Activated B cell treated with CpG ODN at 0.5 μM for 24 hours (primary cell): ENCODE results near the gene SFT2D2. TPM values are rescaled to one million over a fixed set of nuclear protein-coding genes. Genes with fewer than 3 reads are reported as not detected.
"Not testable (repeated sequence)": the region's sequence is repeated elsewhere in the genome, so short reads cannot be mapped to it uniquely, and the experiment has no call there.

Experiments used
- ATAC-seq: fragments of 200-7000 bp; cut with Tn5 transposase; one replicate; pipeline ENCODE4 v1.10.0; 2021; ENCODE audit warnings: low read depth, mild to moderate bottlenecking, moderate library complexity
- CTCF ChIA-PET: fragments of 350-600 bp; sonication (Branson Sonifier 250); formaldehyde crosslinking; loops from one replicate; lab custom pipeline; 2021; ENCODE audit warnings: antibody characterized with exemption; lab: Charles Lee
- POLR2A ChIA-PET: fragments of 350-600 bp; sonication (Branson Sonifier 250); formaldehyde crosslinking; loops from one replicate; lab custom pipeline; 2021; ENCODE audit warnings: antibody characterized with exemption; lab: Charles Lee
- DNase-seq: peaks from one replicate; pipeline ENCODE4 v3.0.0; 2022
- H3K27ac Mint-ChIP-seq: one replicate; pipeline ENCODE4 v1.8.0; 2020; ENCODE audit warnings: mixed read lengths
- H3K27me3 Mint-ChIP-seq: one replicate; pipeline ENCODE4 v1.8.0; 2021; ENCODE audit warnings: mixed read lengths
- H3K36me3 Mint-ChIP-seq: one replicate; pipeline ENCODE4 v1.8.0; 2021; ENCODE audit warnings: low read depth, mixed read lengths
- H3K4me1 Mint-ChIP-seq: one replicate; pipeline ENCODE4 v1.8.0; 2021; ENCODE audit warnings: mixed read lengths
- H3K4me3 Mint-ChIP-seq: one replicate; pipeline ENCODE4 v1.8.0; 2020; ENCODE audit warnings: mild to moderate bottlenecking, mixed read lengths
- H3K9me3 Mint-ChIP-seq: one replicate; pipeline ENCODE4 v1.8.0; 2020; ENCODE audit warnings: mixed read lengths
- CTCF ChIP-seq: fragments of 200-600 bp; IDR thresholded peaks from one replicate; pipeline ENCODE4 v1.8.0; 2022; ENCODE audit warnings: antibody characterized with exemption, mild to moderate bottlenecking
- intact Hi-C: fragments of 100-400 bp; cut with micrococcal nuclease; formaldehyde crosslinking; loops from one replicate; pipeline ENCODE4 v1.15.1; 2024
- total RNA-seq: library from RNA; stranded (reverse); gene quantifications from 2 replicates; pipeline ENCODE4 v1.2.3, GENCODE V29; 2022

SFT2D2 gene
- total RNA-seq, 1 donor from 2014 or later: 63.4 TPM

GRCh38 chr1:168199056-168199455 is 26.7 kb upstream of the SFT2D2 start:
- Mint-ChIP-seq H3K27ac (no peak overlapping the region), H3K27me3 (no peaks in the 10 kb centered on the region), H3K36me3 (peaks cover 67% of the 10 kb centered on the region), H3K4me3 (no peak overlapping the region), H3K9me3 (no peaks in the 10 kb centered on the region), H3K4me1 (no peaks in the 10 kb centered on the region)
- intact Hi-C loops: no loop called here
- no peak for TF ChIP-seq CTCF
- ChIA-PET POLR2A (no interaction called here), CTCF (no interaction called here)
- ATAC-seq (no peak), DNase-seq (no peak)

- ChIA-PET CTCF (no interaction called here), POLR2A (no interaction called here)
- ATAC-seq (no peak), DNase-seq (no peak)
- Mint-ChIP-seq H3K27ac (no peak overlapping the region), H3K27me3 (no peaks in the 10 kb centered on the region), H3K4me1 (no peaks in the 10 kb centered on the region), H3K36me3 (peaks cover 51% of the 10 kb centered on the region), H3K4me3 (no peak overlapping the region), H3K9me3 (no peaks in the 10 kb centered on the region)
- intact Hi-C loops: loop anchor here (2.0 kb wide), 1 partner anchor 32 kb away; no protein-coding TSS in a partner anchor
- no peak for TF ChIP-seq CTCF
Measured at GRCh38 chr1:168202941-168203654, 22.7 kb upstream of the SFT2D2 start.

- intact Hi-C loops: no loop called here
- DNase-seq (no peak), ATAC-seq (no peak)
- Mint-ChIP-seq H3K4me1 (no peaks in the 10 kb centered on the region), H3K9me3 (no peaks in the 10 kb centered on the region), H3K27ac (no peak overlapping the region), H3K4me3 (no peak overlapping the region), H3K36me3 (peaks cover 29% of the 10 kb centered on the region), H3K27me3 (no peaks in the 10 kb centered on the region)
- POLR2A ChIA-PET: no interaction called here
- TF ChIP-seq CTCF: no peak
- CTCF ChIA-PET: no interaction called here
Measured at GRCh38 chr1:168206111-168206510, 19.7 kb upstream of the SFT2D2 start.

- H3K9me3 Mint-ChIP-seq, POLR2A ChIA-PET, H3K4me1 Mint-ChIP-seq, H3K27me3 Mint-ChIP-seq, H3K4me3 Mint-ChIP-seq, ATAC-seq, CTCF ChIA-PET, intact Hi-C loops, DNase-seq, H3K27ac Mint-ChIP-seq: not testable (repeated sequence)
- peaks cover 18% of the 10 kb centered on the region for H3K36me3 Mint-ChIP-seq
Measured at GRCh38 chr1:168207673-168208072, 18.1 kb upstream of the SFT2D2 start.

- CTCF ChIA-PET: no interaction called here
- ATAC-seq: no peak
- no peak for TF ChIP-seq CTCF
- Mint-ChIP-seq H3K36me3 (peaks cover 8% of the 10 kb centered on the region), H3K4me1 (no peaks in the 10 kb centered on the region), H3K27ac (no peak overlapping the region), H3K9me3 (peaks cover 13% of the 10 kb centered on the region), H3K4me3 (no peak overlapping the region), H3K27me3 (no peaks in the 10 kb centered on the region)
- intact Hi-C loops: no loop called here
- POLR2A ChIA-PET: no interaction called here
- DNase-seq: no peak
Measured at GRCh38 chr1:168210312-168210711, 15.5 kb upstream of the SFT2D2 start.
